Spleen (tissue), 11 donors: ENCODE data around the gene USH2A. TPM values are rescaled to one million over a fixed set of nuclear protein-coding genes. Genes with fewer than 3 reads are reported as not detected.

Experiments used
- DNase-seq: peaks from one replicate; pipeline ENCODE4 v3.0.0-alpha.2; 2020
- H3K27ac ChIP-seq, 8 donors: fragments of 200-600 bp; sonication (generic) in 7 of 8; 1 replicate in 4 of 8; 2 replicates in 4 of 8; pipeline versions ENCODE4 v1.5.0 to v1.8.0; 2016 to 2021; ENCODE audit warnings: inconsistent platforms in 4 of 8, mild to moderate bottlenecking in 4 of 8, moderate library complexity in 1 of 8
- H3K27me3 ChIP-seq, 7 donors: fragments of 200-600 bp; sonication (generic) in 6 of 7; replicated peaks in 1 of 7; 1 replicate in 4 of 7; 2 replicates in 3 of 7; pipeline versions ENCODE4 v1.5.0 to v1.8.0; 2016 to 2021; ENCODE audit warnings: inconsistent platforms in 3 of 7, mild to moderate bottlenecking in 1 of 7
- H3K36me3 ChIP-seq, 6 donors: fragments of 200-600 bp; sonication (generic) in 5 of 6; 1 replicate in 4 of 6; 2 replicates in 2 of 6; pipeline versions ENCODE4 v1.5.0 to v1.8.0; 2016 to 2021; ENCODE audit warnings: inconsistent platforms in 2 of 6
- H3K4me1 ChIP-seq, 6 donors: fragments of 200-600 bp; sonication (generic) in 5 of 6; 1 replicate in 3 of 6; 2 replicates in 3 of 6; pipeline versions ENCODE4 v1.5.0 to v1.8.0; 2016 to 2021; ENCODE audit warnings: inconsistent platforms in 3 of 6
- H3K4me3 ChIP-seq, 8 donors: fragments of 200-600 bp; sonication (generic) in 7 of 8; 1 replicate in 4 of 8; 2 replicates in 4 of 8; pipeline versions ENCODE4 v1.5.0 to v1.8.0; 2016 to 2021; ENCODE audit warnings: inconsistent platforms in 4 of 8, mild to moderate bottlenecking in 4 of 8, moderate library complexity in 2 of 8
- H3K9me3 ChIP-seq, 8 donors: fragments of 200-600 bp; sonication (generic) in 7 of 8; 1 replicate in 4 of 8; 2 replicates in 4 of 8; pipeline versions ENCODE4 v1.5.0 to v1.8.0; 2016 to 2021; ENCODE audit warnings: inconsistent platforms in 4 of 8
- POLR2A ChIP-seq, 3 donors: fragments of 450-650 bp; IDR thresholded peaks; one replicate each; pipeline ENCODE4 v1.5.1; 2017; ENCODE audit warnings: antibody characterized with exemption in 3 of 3, mild to moderate bottlenecking in 1 of 3
- POLR2AphosphoS5 ChIP-seq, 3 donors: sonication (generic); formaldehyde crosslinking; IDR thresholded peaks; one replicate each; pipeline ENCODE4 v1.5.1; 2017; ENCODE audit warnings: antibody characterized with exemption in 3 of 3
- WGBS, 5 donors: extraction: QIAGEN DNeasy Blood & Tissue Kit in 3 of 5; methylation state at CpG; one replicate each; pipeline versions ENCODE4 v1.1.5 to v1.1.7; 2013 to 2018; 5-methylcytosine and 5-hydroxymethylcytosine counted together
- intact Hi-C: fragments of 100-400 bp; cut with DNase I; formaldehyde crosslinking; loops from one replicate; pipeline ENCODE4 v1.15.0; 2023; ENCODE audit warnings: low total_unique reads
- polyA plus RNA-seq, 3 donors: library from polyadenylated mRNA; stranded (reverse); fragments of 200-250 nt; gene quantifications; one replicate each; pipeline ENCODE4 v1.2.1, GENCODE V29; 2013
- total RNA-seq, 7 donors: library from RNA; depleted of rRNA in 3 of 7; stranded (reverse); fragments of >200 nt in 3 of 7; fragmentation: NEBNext Ultra II Directional in 4 of 7; extraction: Animal tissue kit (Norgen Biotek cat#: 25700) in 4 of 7; gene quantifications; one replicate each; pipeline versions ENCODE4 v1.1.0 to v1.2.1, GENCODE V29; 2016 to 2021
- TF ChIP-seq, protein P1 (sequence below), 11 experiments: fragments of 200-600 bp in 7 of 11; fragments of 450-650 bp in 4 of 11; sonication (generic) in 4 of 11; IDR thresholded peaks in 8 of 11; conservative IDR thresholded peaks in 3 of 11; 1 replicate in 7 of 11; 2 replicates in 4 of 11; pipeline versions ENCODE4 v1.4.0 to v1.8.0; 2016 to 2021; ENCODE audit warnings: antibody characterized with exemption in 11 of 11, inconsistent platforms in 4 of 11, mild to moderate bottlenecking in 1 of 11
- donor health status: healthy with polysubstance abuse.
- donor health status: DM: no; HTN: no; CAD: no; lungs with moderate emphysema.
- donor health status: DM: no; HTN: no; CAD: no.
- donor health status: Bipolar disorder and iron deficiency.
- donor health status: healthy.
- donor health status: DM: no; HTN: no; CAD: no.
- donor health status: DM: yes; HTN: yes; CAD: no.

Gene USH2A
- total and polyA plus RNA-seq, 10 donors = under 0.01 TPM; not detected in 9

DNA sequence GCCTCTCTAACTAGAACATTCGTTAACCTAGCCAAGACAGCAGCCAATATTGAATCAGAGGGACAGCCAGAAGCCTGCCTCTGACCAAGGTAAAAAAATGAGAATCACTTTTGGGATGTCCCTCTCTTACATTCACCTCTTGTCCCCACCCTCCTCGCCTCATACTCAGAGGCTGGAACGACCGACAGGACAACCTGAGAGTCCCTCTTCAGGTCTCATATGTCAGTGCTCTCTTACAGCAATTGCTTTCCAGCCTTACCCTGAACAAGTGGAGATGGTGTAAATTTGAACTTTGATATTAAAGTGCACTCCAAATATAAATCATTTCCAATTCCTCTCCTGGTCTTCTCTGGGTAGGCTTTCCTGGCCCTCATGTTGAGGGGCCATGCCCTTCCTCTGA, 528.6 kb downstream of the USH2A start:
- Histone ChIP-seq H3K4me1 (no peaks in the 10 kb centered on the region), H3K27ac (no peak overlapping the region), H3K9me3 (no peaks in the 10 kb centered on the region), H3K27me3 (no peaks in the 10 kb centered on the region), H3K36me3 (no peaks in the 10 kb centered on the region), H3K4me3 (no peak overlapping the region)
- intact Hi-C loops = no loop called here
- TF ChIP-seq POLR2AphosphoS5 (IDR thresholded peaks at IDR 0.05) (no peak), POLR2A (IDR thresholded peaks at IDR 0.05) (no peak)
- TF ChIP-seq, protein P1, sequence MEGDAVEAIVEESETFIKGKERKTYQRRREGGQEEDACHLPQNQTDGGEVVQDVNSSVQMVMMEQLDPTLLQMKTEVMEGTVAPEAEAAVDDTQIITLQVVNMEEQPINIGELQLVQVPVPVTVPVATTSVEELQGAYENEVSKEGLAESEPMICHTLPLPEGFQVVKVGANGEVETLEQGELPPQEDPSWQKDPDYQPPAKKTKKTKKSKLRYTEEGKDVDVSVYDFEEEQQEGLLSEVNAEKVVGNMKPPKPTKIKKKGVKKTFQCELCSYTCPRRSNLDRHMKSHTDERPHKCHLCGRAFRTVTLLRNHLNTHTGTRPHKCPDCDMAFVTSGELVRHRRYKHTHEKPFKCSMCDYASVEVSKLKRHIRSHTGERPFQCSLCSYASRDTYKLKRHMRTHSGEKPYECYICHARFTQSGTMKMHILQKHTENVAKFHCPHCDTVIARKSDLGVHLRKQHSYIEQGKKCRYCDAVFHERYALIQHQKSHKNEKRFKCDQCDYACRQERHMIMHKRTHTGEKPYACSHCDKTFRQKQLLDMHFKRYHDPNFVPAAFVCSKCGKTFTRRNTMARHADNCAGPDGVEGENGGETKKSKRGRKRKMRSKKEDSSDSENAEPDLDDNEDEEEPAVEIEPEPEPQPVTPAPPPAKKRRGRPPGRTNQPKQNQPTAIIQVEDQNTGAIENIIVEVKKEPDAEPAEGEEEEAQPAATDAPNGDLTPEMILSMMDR (IDR thresholded peaks at IDR 0.05 in 8 of 11, conservative IDR thresholded peaks at IDR 0.05 in 3 of 11) = no peak
- DNase-seq = no peak
- 47 to 69% (median 59%) methylated on average over 4 of the region's 4 CpGs for WGBS, 5 donors

DNA sequence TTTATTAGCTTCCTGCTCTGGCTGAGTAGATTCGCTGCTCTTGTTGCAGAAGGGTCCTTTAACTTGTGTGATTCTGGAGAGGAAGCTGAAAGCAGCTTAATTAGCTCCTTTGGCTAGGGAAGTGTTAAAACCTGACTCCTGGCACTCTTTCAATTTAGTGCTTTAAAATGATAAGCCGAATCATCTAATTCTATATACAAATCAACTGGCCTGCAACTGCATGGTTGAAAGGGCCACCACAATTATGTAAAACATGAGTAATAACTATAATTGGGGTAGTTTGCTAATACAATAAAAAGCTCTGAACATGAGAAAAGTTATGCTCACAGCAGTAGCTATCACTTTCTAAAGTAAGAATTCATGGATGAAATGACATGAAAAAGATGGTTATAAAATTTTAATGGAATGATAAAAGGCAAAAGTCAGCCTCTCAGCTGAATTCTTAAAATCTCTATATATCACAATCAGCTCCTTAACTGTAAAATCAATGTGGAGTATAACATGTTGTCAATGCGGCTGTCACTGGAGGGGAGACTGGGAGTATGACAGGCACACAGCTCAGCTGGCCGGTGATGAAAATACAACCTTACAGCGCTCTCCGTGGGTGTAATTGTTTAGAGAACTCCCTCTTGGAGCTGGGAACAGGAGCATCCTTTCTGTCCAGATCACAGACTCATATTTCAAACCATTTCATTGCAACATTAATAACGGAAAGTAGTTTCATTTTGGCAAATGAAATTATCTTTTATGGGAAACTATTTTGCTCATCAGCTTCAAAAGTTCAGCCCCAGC, 531.8 kb downstream of the USH2A start:
- intact Hi-C loops = no loop called here
- Histone ChIP-seq H3K36me3 (no peaks in the 10 kb centered on the region), H3K4me1 (no peaks in the 10 kb centered on the region), H3K9me3 (no peaks in the 10 kb centered on the region), H3K27ac (no peak overlapping the region), H3K27me3 (no peaks in the 10 kb centered on the region), H3K4me3 (no peak overlapping the region)
- TF ChIP-seq, protein P1 (IDR thresholded peaks at IDR 0.05 in 8 of 11, conservative IDR thresholded peaks at IDR 0.05 in 3 of 11) = no peak
- TF ChIP-seq POLR2AphosphoS5 (IDR thresholded peaks at IDR 0.05) (no peak), POLR2A (IDR thresholded peaks at IDR 0.05) (no peak)
- DNase-seq = no peak
- WGBS, 5 donors = 52 to 63% (median 58%) methylated on average over 7 of the region's 7 CpGs

DNA sequence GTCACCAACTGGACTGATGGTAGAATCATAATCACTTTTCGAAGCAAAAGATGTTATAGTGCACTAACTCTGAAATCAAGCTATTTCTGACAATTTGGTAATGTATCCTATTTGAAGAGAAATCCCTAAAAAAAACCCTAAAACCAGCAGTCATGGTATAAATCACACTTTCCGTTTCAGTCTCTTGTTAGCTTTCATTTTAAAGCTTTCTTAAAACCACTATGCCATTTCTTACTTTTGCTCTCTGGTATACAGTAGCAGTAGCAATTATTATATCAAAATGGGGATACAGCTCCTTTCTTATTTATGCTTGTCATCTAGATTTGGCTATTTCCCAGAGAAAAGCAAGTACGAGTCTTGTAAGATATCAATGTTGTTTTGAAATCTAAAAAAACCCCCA, 532.8 kb downstream of the USH2A start:
- no peak for DNase-seq
- no peaks in the 10 kb centered on the region for H3K9me3 ChIP-seq
- H3K27ac ChIP-seq = no peak overlapping the region
- no peaks in the 10 kb centered on the region for H3K4me1 ChIP-seq
- no peak for TF ChIP-seq POLR2AphosphoS5 (IDR thresholded peaks at IDR 0.05)
- TF ChIP-seq POLR2A (IDR thresholded peaks at IDR 0.05) = no peak
- TF ChIP-seq, protein P1 (IDR thresholded peaks at IDR 0.05 in 8 of 11, conservative IDR thresholded peaks at IDR 0.05 in 3 of 11) = no peak
- H3K4me3 ChIP-seq = no peak overlapping the region
- WGBS, 5 donors = 45 to 64% (median 50%) methylated on average over 3 of the region's 3 CpGs
- no peaks in the 10 kb centered on the region for H3K36me3 ChIP-seq
- intact Hi-C loops = no loop called here
- no peaks in the 10 kb centered on the region for H3K27me3 ChIP-seq

DNA sequence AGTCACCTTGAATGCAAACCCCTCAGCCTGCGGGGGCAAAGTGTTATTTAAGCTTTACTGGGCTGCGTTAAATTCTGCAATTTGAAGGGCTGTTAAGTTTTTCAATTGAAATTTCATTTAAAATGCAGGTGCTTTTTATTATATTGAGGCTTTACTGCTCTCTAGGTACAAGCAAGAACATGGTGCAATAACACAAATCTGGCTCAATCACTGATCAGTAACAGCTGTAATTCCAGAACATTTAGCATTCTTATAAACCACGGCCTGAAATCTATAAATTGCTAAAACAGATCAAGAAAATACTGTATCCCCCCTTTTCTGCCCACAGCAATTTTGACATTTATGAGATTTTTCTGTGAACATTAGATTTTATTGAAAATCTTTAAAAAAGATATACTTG, 533.4 kb downstream of the USH2A start:
- Histone ChIP-seq H3K27ac (no peak overlapping the region), H3K4me1 (no peaks in the 10 kb centered on the region)
- no peak for DNase-seq

More for the DNA sequence above, 533.4 kb downstream of the USH2A start:
- Histone ChIP-seq H3K36me3 (no peaks in the 10 kb centered on the region), H3K4me3 (no peak overlapping the region), H3K27me3 (no peaks in the 10 kb centered on the region), H3K9me3 (no peaks in the 10 kb centered on the region)
- intact Hi-C loops = no loop called here
- WGBS, 5 donors = 71 to 80% (median 76%) methylated on average over 3 of the region's 3 CpGs
- TF ChIP-seq POLR2A (IDR thresholded peaks at IDR 0.05) (no peak), POLR2AphosphoS5 (IDR thresholded peaks at IDR 0.05) (no peak)
- TF ChIP-seq, protein P1 (IDR thresholded peaks at IDR 0.05 in 8 of 11, conservative IDR thresholded peaks at IDR 0.05 in 3 of 11) = no peak
